HCT116 (cell line): Measurements from ENCODE around the gene DNAH5. TPM values are rescaled to one million over a fixed set of nuclear protein-coding genes. Genes with fewer than 3 reads are reported as not detected.

Source experiments
- ATAC-seq: fragments of 200-7000 bp; cut with Tn5 transposase; 2 replicates; pipeline ENCODE4 v1.9.1; 2020; ENCODE audit warnings: mild to moderate bottlenecking, moderate library complexity
- BruUV-seq: library from RNA; stranded (reverse); fragments of 400-500 nt; replicated peaks from 2 replicates; lab custom pipeline; 2021; lab: Mats Ljungman, UMichigan
- CTCF ChIA-PET: fragments of 300-600 bp; sonication (Branson Sonifier 250); formaldehyde crosslinking; loops from one replicate; lab custom pipeline; 2021; ENCODE audit warnings: antibody characterized with exemption; lab: Charles Lee
- POLR2A ChIA-PET: fragments of 300-600, 350-600 bp; sonication (Branson Sonifier 250); formaldehyde crosslinking; loops from one replicate; lab custom pipeline; 2021; ENCODE audit warnings: antibody characterized with exemption; lab: Charles Lee
- RAD21 ChIA-PET, 2 experiments: fragments of 300-600 bp; sonication (Branson Sonifier 250); formaldehyde crosslinking; loops; one replicate each; lab custom pipeline; 2023; ENCODE audit warnings: low total read pairs in 2 of 2; ENCODE audit not compliant: uncharacterized antibody in 2 of 2, unreplicated experiment in 2 of 2, low non-redundant PET in 1 of 2; lab: Charles Lee
- DNase-seq: peaks from one replicate; pipeline ENCODE4 v3.0.0-alpha.2; 2010; ENCODE audit warnings: low read depth, low spot score
- H2AFZ ChIP-seq: fragments of 200-600 bp; shearing (Covaris generic), sonication (generic); 2 replicates; pipeline ENCODE4 v1.6.1; 2017; ENCODE audit warnings: low read depth, mixed run types, mixed read lengths, antibody characterized with exemption, low read length; ENCODE audit not compliant: poor library complexity, severe bottlenecking
- H3K27ac ChIP-seq: 2 replicates; pipeline ENCODE4 v1.5.1; 2012; ENCODE audit warnings: low read depth, low read length
- H3K27me3 ChIP-seq: fragments of 200-600 bp; sonication (generic); 2 replicates; pipeline ENCODE4 v1.6.1; 2016; ENCODE audit warnings: mixed run types, low read length, mixed read lengths; ENCODE audit not compliant: insufficient read depth
- H3K36me3 ChIP-seq, 2 experiments: fragments of 200-500 bp in 1 of 2; fragments of 200-600 bp in 1 of 2; sonication (Bioruptor generic) in 1 of 2; sonication (generic) in 1 of 2; 2 replicates each; pipeline versions ENCODE4 v1.5.1 to v1.6.1; 2014 to 2016; ENCODE audit warnings: low read length in 2 of 2, inconsistent platforms in 1 of 2, mixed read lengths in 1 of 2, mixed run types in 1 of 2; ENCODE audit not compliant: insufficient read depth in 2 of 2, control insufficient read depth in 1 of 2
- H3K4me1 ChIP-seq, 2 experiments: fragments of 200-600 bp in 1 of 2; sonication (generic) in 1 of 2; 2 replicates each; pipeline versions ENCODE4 v1.5.1 to v1.6.1; 2012 to 2017; ENCODE audit warnings: low read length in 2 of 2, inconsistent platforms in 1 of 2, mild to moderate bottlenecking in 1 of 2, mixed read lengths in 1 of 2, mixed run types in 1 of 2, moderate library complexity in 1 of 2; ENCODE audit not compliant: insufficient read depth in 2 of 2, control insufficient read depth in 1 of 2
- H3K4me2 ChIP-seq: fragments of 200-600 bp; sonication (generic); 2 replicates; pipeline ENCODE4 v1.6.1; 2017; ENCODE audit warnings: mixed run types, low read length, mixed read lengths
- H3K4me3 ChIP-seq, 2 experiments: fragments of 200-600 bp in 1 of 2; sonication (generic) in 1 of 2; replicated peaks in 1 of 2; 2 replicates each; pipeline ENCODE4 v1.5.1; 2011 to 2016; ENCODE audit warnings: low read length in 2 of 2, control low read depth in 1 of 2, low read depth in 1 of 2, mild to moderate bottlenecking in 1 of 2, mixed read lengths in 1 of 2, mixed run types in 1 of 2
- H3K79me2 ChIP-seq: fragments of 200-600 bp; sonication (generic); 2 replicates; pipeline ENCODE4 v1.6.1; 2017; ENCODE audit warnings: mild to moderate bottlenecking, mixed run types, low read length, moderate library complexity, mixed read lengths; ENCODE audit not compliant: insufficient read depth
- H3K9ac ChIP-seq: fragments of 200-600 bp; sonication (generic); 2 replicates; pipeline ENCODE4 v1.6.1; 2016; ENCODE audit warnings: low read length, mixed read lengths
- H3K9me2 ChIP-seq: fragments of 200-600 bp; sonication (generic), shearing (Covaris generic); 2 replicates; pipeline ENCODE4 v1.6.1; 2017; ENCODE audit warnings: mixed run types, mild to moderate bottlenecking, moderate library complexity; ENCODE audit not compliant: insufficient read depth
- H3K9me3 ChIP-seq, 2 experiments: fragments of 200-500 bp in 1 of 2; fragments of 200-600 bp in 1 of 2; sonication (Bioruptor generic) in 1 of 2; sonication (generic) in 1 of 2; 2 replicates each; pipeline ENCODE4 v1.6.1; 2014 to 2017; ENCODE audit warnings: low read length in 2 of 2, mixed read lengths in 2 of 2, inconsistent platforms in 1 of 2, low read depth in 1 of 2, mild to moderate bottlenecking in 1 of 2, mixed run types in 1 of 2, moderate library complexity in 1 of 2; ENCODE audit not compliant: control insufficient read depth in 1 of 2, insufficient read depth in 1 of 2
- H4K20me1 ChIP-seq: fragments of 200-600 bp; sonication (generic), shearing (Covaris generic); 2 replicates; pipeline ENCODE4 v1.6.1; 2017; ENCODE audit warnings: mixed run types, mild to moderate bottlenecking, moderate library complexity; ENCODE audit not compliant: insufficient read depth
- ATF3 ChIP-seq: IDR thresholded peaks from 2 replicates; pipeline ENCODE4 v1.6.1; 2012
- CBX3 ChIP-seq: IDR thresholded peaks from 2 replicates; pipeline ENCODE4 v1.6.1; 2012; ENCODE audit warnings: low read depth
- EGR1 ChIP-seq: IDR thresholded peaks from 2 replicates; pipeline ENCODE4 v1.6.1; 2012; ENCODE audit warnings: low read depth
- ELF1 ChIP-seq: IDR thresholded peaks from 2 replicates; pipeline ENCODE4 v1.6.1; 2012; ENCODE audit warnings: low read depth, borderline replicate concordance
- EZH2 ChIP-seq: fragments of 200-600 bp; sonication (generic); IDR thresholded peaks from 2 replicates; pipeline ENCODE4 v1.6.1; 2017; ENCODE audit warnings: antibody characterized with exemption, mixed run types
- EZH2phosphoT487 ChIP-seq: fragments of 200-600 bp; IDR thresholded peaks from 2 replicates; pipeline ENCODE4 v1.6.1; 2018; ENCODE audit warnings: antibody characterized with exemption, borderline replicate concordance
- JUND ChIP-seq: IDR thresholded peaks from 2 replicates; pipeline ENCODE4 v1.6.1; 2012
- POLR2A ChIP-seq: IDR thresholded peaks from 2 replicates; pipeline ENCODE4 v1.7.0; 2011; ENCODE audit warnings: borderline replicate concordance; ENCODE audit not compliant: insufficient read depth, insufficient read length; ENCODE audit errors: extremely low read depth
- RAD21 ChIP-seq: IDR thresholded peaks from 2 replicates; pipeline ENCODE4 v1.6.1; 2012; ENCODE audit warnings: low read depth, mild to moderate bottlenecking
- REST ChIP-seq: IDR thresholded peaks from 2 replicates; pipeline ENCODE4 v1.6.1; 2012; ENCODE audit warnings: low read depth
- SIN3A ChIP-seq: IDR thresholded peaks from 2 replicates; pipeline ENCODE4 v1.6.1; 2012; ENCODE audit warnings: low read depth
- SP1 ChIP-seq: IDR thresholded peaks from 2 replicates; pipeline ENCODE4 v1.6.1; 2012; ENCODE audit warnings: low read depth
- SRF ChIP-seq: IDR thresholded peaks from 2 replicates; pipeline ENCODE4 v1.6.1; 2012; ENCODE audit warnings: low read depth
- TCF7L2 ChIP-seq: IDR thresholded peaks from 2 replicates; pipeline ENCODE4 v1.7.0; 2011; ENCODE audit warnings: borderline replicate concordance, inconsistent platforms; ENCODE audit not compliant: insufficient read depth, insufficient read length; ENCODE audit errors: extremely low read depth
- YY1 ChIP-seq: IDR thresholded peaks from 2 replicates; pipeline ENCODE4 v1.6.1; 2011; ENCODE audit warnings: low read length, low read depth, moderate library complexity, mild to moderate bottlenecking; ENCODE audit not compliant: insufficient replicate concordance; ENCODE audit errors: extremely low read depth
- ZBTB33 ChIP-seq: IDR thresholded peaks from 2 replicates; pipeline ENCODE4 v1.6.1; 2011; ENCODE audit warnings: mild to moderate bottlenecking, low read length, moderate library complexity; ENCODE audit not compliant: insufficient replicate concordance; ENCODE audit errors: extremely low read depth
- intact Hi-C: fragments of 100-400 bp; cut with micrococcal nuclease; formaldehyde crosslinking; loops from 2 replicates; pipeline ENCODE4 v1.10.0; 2022
- total RNA-seq: library from RNA; stranded (reverse); gene quantifications from one replicate; pipeline ENCODE4 v1.2.1, GENCODE V29; 2021; ENCODE audit not compliant: unreplicated experiment

Gene DNAH5
- total RNA-seq, 1 experiment from 2014 or later = 0.37 TPM

GRCh38 chr5:13809921-13810320, 134.6 kb downstream of the DNAH5 start:
- no peaks in the 10 kb centered on the region for H3K4me1 ChIP-seq
- no peak for ATAC-seq
- ChIA-PET CTCF (no interaction called here), POLR2A (no interaction called here), RAD21 (no interaction called here)
- no peaks in the 10 kb centered on the region for H3K36me3 ChIP-seq
- H3K27me3 ChIP-seq = 0 out of 2 replicates have a peak, but pooled peaks cover 4% of the 10 kb centered on the region
- H2AFZ ChIP-seq = no peak overlapping the region
- no peak overlapping the region for H3K4me3 ChIP-seq
- no peaks in the 10 kb centered on the region for H3K9me2 ChIP-seq
- H3K27ac ChIP-seq = no peak overlapping the region
- H3K4me2 ChIP-seq = no peak overlapping the region
- no peaks in the 10 kb centered on the region for H3K79me2 ChIP-seq
- intact Hi-C loops = no loop called here
- no peak overlapping the region for H3K9ac ChIP-seq
- BruUV-seq = no TSS peak
- no peaks in the 10 kb centered on the region for H4K20me1 ChIP-seq
- TF ChIP-seq JUND (no peak), POLR2A (no peak)
- no peaks in the 10 kb centered on the region for H3K9me3 ChIP-seq
- no peak for DNase-seq

- POLR2A ChIA-PET = no interaction called here
- CTCF ChIA-PET = no interaction called here
- TF ChIP-seq SP1 (no peak), SIN3A (no peak), EZH2 (no peak), JUND (no peak), SRF (no peak), CBX3 (no peak), REST (no peak), RAD21 (no peak), ELF1 (no peak), EGR1 (no peak), EZH2phosphoT487 (no peak), ZBTB33 (no peak), ATF3 (no peak), YY1 (no peak), POLR2A (no peak), TCF7L2 (no peak)
Measured at GRCh38 chr5:13804336-13804735, 140.2 kb downstream of the DNAH5 start.

More at GRCh38 chr5:13804336-13804735, 140.2 kb downstream of the DNAH5 start:
- H3K27me3 ChIP-seq = no peaks in the 10 kb centered on the region
- no TSS peak for BruUV-seq
- no peak overlapping the region for H3K4me3 ChIP-seq
- no peak overlapping the region for H3K4me2 ChIP-seq
- intact Hi-C loops = no loop called here
- H3K9me3 ChIP-seq = no peaks in the 10 kb centered on the region; a peak in 1 of 4 replicates
- DNase-seq = no peak
- no peak overlapping the region for H2AFZ ChIP-seq
- H3K27ac ChIP-seq = no peak overlapping the region
- H3K79me2 ChIP-seq = no peaks in the 10 kb centered on the region
- H3K36me3 ChIP-seq = no peaks in the 10 kb centered on the region
- RAD21 ChIA-PET = no interaction called here
- H3K9me2 ChIP-seq = no peaks in the 10 kb centered on the region
- H4K20me1 ChIP-seq = no peaks in the 10 kb centered on the region
- no peak for ATAC-seq
- no peaks in the 10 kb centered on the region for H3K4me1 ChIP-seq
- H3K9ac ChIP-seq = no peak overlapping the region
